Breast epithelium (tissue), 4 donors: ENCODE data around the gene SUFU. TPM values are rescaled to one million over a fixed set of nuclear protein-coding genes. Genes with fewer than 3 reads are reported as not detected.

Experiments used
- DNase-seq, 2 donors: peaks; one replicate each; pipeline ENCODE4 v3.0.0-alpha.2; 2019; ENCODE audit warnings: low spot score in 2 of 2
- H3K27ac ChIP-seq, 2 donors: fragments of 200-600 bp; sonication (generic) in 1 of 2; one replicate each; pipeline ENCODE4 v1.5.1; 2016 to 2019; ENCODE audit warnings: mild to moderate bottlenecking in 1 of 2
- H3K27me3 ChIP-seq, 2 donors: fragments of 200-600 bp; sonication (generic) in 1 of 2; one replicate each; pipeline versions ENCODE4 v1.5.1 to v1.6.0; 2017 to 2019; ENCODE audit warnings: control low read depth in 1 of 2, mild to moderate bottlenecking in 1 of 2
- H3K36me3 ChIP-seq: fragments of 200-600 bp; one replicate; pipeline ENCODE4 v1.5.1; 2019
- H3K4me1 ChIP-seq, 2 donors: fragments of 200-600 bp; sonication (generic); one replicate each; pipeline ENCODE4 v1.5.1; 2016 to 2019; ENCODE audit warnings: control low read depth in 1 of 2
- H3K4me3 ChIP-seq, 3 donors: fragments of 200-600 bp; sonication (generic); 1 replicate in 2 of 3; 2 replicates in 1 of 3; pipeline ENCODE4 v1.5.1; 2016 to 2019; ENCODE audit warnings: mild to moderate bottlenecking in 3 of 3, moderate library complexity in 2 of 3
- H3K9me3 ChIP-seq, 2 donors: fragments of 200-600 bp; sonication (generic) in 1 of 2; one replicate each; pipeline ENCODE4 v1.5.1; 2016 to 2019; ENCODE audit warnings: control low read depth in 1 of 2
- CTCF ChIP-seq, 3 donors: fragments of 450-650 bp; IDR thresholded peaks; one replicate each; pipeline ENCODE4 v1.5.1; 2016 to 2017; ENCODE audit warnings: antibody characterized with exemption in 3 of 3, mild to moderate bottlenecking in 3 of 3, moderate library complexity in 3 of 3
- POLR2A ChIP-seq: fragments of 450-650 bp; IDR thresholded peaks from one replicate; pipeline ENCODE4 v1.6.1; 2016; ENCODE audit warnings: antibody characterized with exemption, mild to moderate bottlenecking, moderate library complexity
- POLR2AphosphoS5 ChIP-seq, 3 donors: sonication (generic); formaldehyde crosslinking; IDR thresholded peaks; one replicate each; pipeline ENCODE4 v1.6.1; 2017; ENCODE audit warnings: antibody characterized with exemption in 3 of 3
- intact Hi-C: fragments of 100-400 bp; cut with DNase I; formaldehyde crosslinking; loops from one replicate; pipeline ENCODE4 v1.15.1; 2023; ENCODE audit warnings: low total_unique reads
- total RNA-seq, 3 donors: library from RNA; depleted of rRNA; stranded (reverse); fragments of >200 nt; gene quantifications; one replicate each; pipeline ENCODE4 v1.1.0, GENCODE V29; 2016

Gene SUFU
- total RNA-seq, 3 donors from 2014 or later: 6.2 to 9.1 (median 8.6) TPM

- TF ChIP-seq POLR2AphosphoS5 (IDR thresholded peaks at IDR 0.05): no peak
- TF ChIP-seq CTCF (IDR thresholded peaks at IDR 0.05): no peak
- TF ChIP-seq POLR2A: no peak
- Histone ChIP-seq H3K9me3 (no peaks in the 10 kb centered on the region), H3K36me3 (no peaks in the 10 kb centered on the region), H3K4me3 (no peak overlapping the region), H3K27ac (no peak overlapping the region), H3K4me1 (no peaks in the 10 kb centered on the region), H3K27me3 (no peaks in the 10 kb centered on the region)
- intact Hi-C loops: no loop called here
- DNase-seq: no peak
Observed at GRCh38 chr10:102515724-102516123, 12.0 kb downstream of the SUFU start.

GRCh38 chr10:102517553-102517952 lies 13.8 kb downstream of the SUFU start:
- TF ChIP-seq POLR2AphosphoS5 (IDR thresholded peaks at IDR 0.05) (no peak), CTCF (IDR thresholded peaks at IDR 0.05) (no peak)
- no peak overlapping the region for H3K27ac ChIP-seq
- no peak overlapping the region for H3K4me3 ChIP-seq
- intact Hi-C loops: no loop called here
- no peaks in the 10 kb centered on the region for H3K4me1 ChIP-seq
- no peaks in the 10 kb centered on the region for H3K27me3 ChIP-seq
- H3K9me3 ChIP-seq: no peaks in the 10 kb centered on the region
- DNase-seq: no peak
- no peaks in the 10 kb centered on the region for H3K36me3 ChIP-seq

GRCh38 chr10:102519246-102519825 lies 15.6 kb downstream of the SUFU start:
- no peaks in the 10 kb centered on the region for H3K9me3 ChIP-seq
- no peak overlapping the region for H3K27ac ChIP-seq
- no peak for DNase-seq
- no peaks in the 10 kb centered on the region for H3K27me3 ChIP-seq
- H3K4me3 ChIP-seq: no peak overlapping the region
- TF ChIP-seq CTCF (IDR thresholded peaks at IDR 0.05) (no peak), POLR2AphosphoS5 (IDR thresholded peaks at IDR 0.05) (no peak), POLR2A (no peak)
- H3K36me3 ChIP-seq: no peaks in the 10 kb centered on the region
- H3K4me1 ChIP-seq: no peaks in the 10 kb centered on the region
- intact Hi-C loops: no loop called here

DNA sequence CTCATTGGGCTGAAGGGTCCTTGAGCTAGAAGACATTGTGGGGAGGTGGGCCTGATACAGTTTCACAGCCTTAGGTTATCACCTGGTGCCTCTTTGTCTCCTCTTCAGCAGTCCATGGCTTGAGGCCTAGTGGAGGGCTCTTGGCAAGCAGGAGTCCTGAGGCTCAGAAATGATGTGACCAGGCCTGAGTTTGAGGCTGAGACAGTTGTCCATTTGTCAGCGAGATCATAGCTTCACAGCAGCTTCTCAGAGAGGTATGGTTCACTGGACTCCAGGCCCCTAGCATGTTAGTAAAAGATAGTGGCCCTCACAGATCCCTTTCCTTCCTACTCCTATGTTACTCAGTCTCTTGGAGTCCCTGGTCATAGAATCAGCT lies 19.1 kb downstream of the SUFU start:
- peak overlapping the region in 1 of 2 donors; percentile 69 for H3K27ac ChIP-seq
- DNase-seq: no peak
- no peaks in the 10 kb centered on the region for H3K36me3 ChIP-seq
- intact Hi-C loops: no loop called here
- no peaks in the 10 kb centered on the region for H3K27me3 ChIP-seq
- no peaks in the 10 kb centered on the region for H3K9me3 ChIP-seq
- TF ChIP-seq POLR2A: no peak
- no peak overlapping the region for H3K4me3 ChIP-seq
- H3K4me1 ChIP-seq: no peaks in the 10 kb centered on the region

DNA sequence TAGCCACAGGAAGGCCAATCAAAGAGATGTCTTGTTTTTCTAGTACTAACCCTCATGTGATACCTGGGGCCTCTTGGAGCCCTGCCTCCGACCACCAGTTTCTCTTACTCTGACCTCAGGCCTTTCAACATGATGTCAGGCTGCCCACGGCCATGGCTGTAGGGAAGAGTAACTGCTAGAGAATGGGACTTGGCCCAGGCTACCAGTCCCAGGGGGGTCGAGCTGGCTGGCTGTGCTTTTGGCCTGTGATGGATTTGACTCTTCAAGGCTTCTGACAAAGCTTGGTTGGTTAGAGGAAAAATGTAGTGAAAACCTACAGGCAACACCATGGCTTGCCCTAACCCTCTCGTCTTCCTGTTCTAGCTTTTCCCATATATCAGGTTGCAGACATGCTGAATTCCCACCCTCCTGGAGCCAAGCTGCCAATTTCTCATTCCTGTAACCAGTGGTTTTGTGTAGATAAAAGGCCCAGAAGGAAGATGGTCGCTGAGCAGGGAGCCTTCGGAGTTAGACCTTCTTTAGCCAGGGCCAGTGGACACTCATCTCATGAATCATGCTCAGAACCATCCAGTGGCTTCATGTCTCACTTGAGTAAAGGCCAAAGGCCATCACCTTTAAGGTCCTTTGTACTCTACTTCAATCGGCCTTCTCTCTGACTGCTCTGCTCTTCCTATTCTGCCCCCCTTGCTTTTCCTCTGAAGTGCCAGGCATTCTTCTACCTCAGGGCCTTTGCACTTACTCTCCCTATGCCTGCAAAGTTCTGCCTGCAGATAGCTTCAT lies 19.7 kb downstream of the SUFU start:
- H3K9me3 ChIP-seq: no peaks in the 10 kb centered on the region
- no peaks in the 10 kb centered on the region for H3K36me3 ChIP-seq
- TF ChIP-seq POLR2AphosphoS5 (IDR thresholded peaks at IDR 0.05): no peak
- no peak for TF ChIP-seq POLR2A
- TF ChIP-seq CTCF (IDR thresholded peaks at IDR 0.05): no peak
- H3K27ac ChIP-seq: peak overlapping the region in 1 of 2 donors; percentile 69
- intact Hi-C loops: no loop called here
- DNase-seq: no peak
- H3K27me3 ChIP-seq: no peaks in the 10 kb centered on the region
- H3K4me3 ChIP-seq: no peak overlapping the region
- no peaks in the 10 kb centered on the region for H3K4me1 ChIP-seq
